ENCODE results near the gene IPP. TPM values are rescaled to one million over a fixed set of nuclear protein-coding genes. Genes with fewer than 3 reads are reported as not detected.
"Not testable (repeated sequence)": the region's sequence is repeated elsewhere in the genome, so short reads cannot be mapped to it uniquely, and the experiment has no call there.

The IPP gene
- total RNA-seq, 1 donor from 2014 or later = 13.7 TPM

DNA sequence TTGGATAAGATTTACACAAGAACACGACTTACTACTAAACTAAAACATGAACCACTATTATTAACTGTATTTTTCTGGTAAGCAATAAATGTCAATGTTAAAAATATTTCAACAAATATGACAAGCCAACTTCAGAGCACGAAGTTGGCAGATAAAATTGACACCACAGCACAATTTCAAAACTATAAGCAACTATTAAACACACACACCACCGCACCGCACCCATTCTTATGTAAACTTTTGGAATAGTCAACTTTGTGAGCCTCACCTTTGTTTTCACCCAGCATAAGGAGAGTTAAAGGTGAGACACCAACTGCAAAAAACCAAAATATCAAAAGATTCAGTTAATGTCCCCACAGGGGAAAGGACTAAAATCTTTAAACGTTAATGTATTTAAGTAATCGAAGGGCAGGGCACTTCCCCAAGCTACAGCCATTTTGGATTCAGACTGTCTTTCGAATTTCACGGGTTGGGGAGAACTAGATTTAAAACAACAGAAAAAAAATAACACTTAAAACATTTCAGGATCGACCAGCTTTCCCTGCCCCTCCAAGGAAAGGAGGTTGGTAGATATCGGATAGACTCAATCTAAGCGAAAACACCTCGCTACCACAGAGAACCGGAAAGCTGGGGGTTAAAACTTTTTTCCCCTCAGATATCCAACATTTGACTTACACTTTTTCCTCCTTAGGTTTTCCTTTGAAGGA lies 65.0 kb downstream of the IPP start:
- peak; percentile 12 for DNase-seq (ENCODE audit: low read depth)

DNA sequence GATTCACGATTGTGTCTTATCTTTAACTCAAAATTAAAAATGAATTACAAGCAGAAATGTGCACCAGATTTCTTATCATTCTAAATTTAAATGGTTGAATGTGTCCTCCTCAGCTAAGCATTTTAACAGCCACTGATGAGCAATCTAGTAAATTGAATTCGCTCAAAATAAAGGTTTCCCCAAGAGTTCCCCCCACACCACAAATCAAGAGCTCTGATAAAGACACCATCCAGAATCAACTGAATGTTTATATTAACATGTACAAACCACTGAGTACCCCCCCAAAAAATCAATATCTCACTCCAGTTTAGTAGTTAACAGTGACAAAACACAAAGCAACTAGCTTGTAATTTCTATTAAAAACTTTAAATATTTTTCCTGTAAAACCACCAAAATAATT lies 66.1 kb downstream of the IPP start:
- DNase-seq (ENCODE audit: low read depth) = no peak

DNA sequence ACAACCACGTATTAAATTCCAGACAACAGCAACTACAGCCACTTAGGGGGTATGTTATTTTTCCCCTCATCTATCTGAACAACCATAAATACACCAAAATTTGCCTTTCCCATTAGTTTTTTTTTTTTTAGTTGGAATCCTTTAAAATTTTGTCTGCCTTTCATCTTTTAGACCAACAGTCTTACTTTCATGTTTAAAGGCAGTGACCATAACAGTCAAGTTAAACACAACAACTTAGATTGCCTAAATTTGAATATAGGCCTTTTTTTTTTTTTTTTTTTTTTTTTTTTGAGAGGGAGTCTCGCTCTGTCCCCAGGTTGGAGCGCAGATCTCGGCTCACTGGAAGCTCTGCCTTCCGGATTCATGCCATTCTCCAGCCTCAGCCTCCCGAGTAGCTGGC lies 67.5 kb downstream of the IPP start:
- DNase-seq (ENCODE audit: low read depth) = no peak

DNA sequence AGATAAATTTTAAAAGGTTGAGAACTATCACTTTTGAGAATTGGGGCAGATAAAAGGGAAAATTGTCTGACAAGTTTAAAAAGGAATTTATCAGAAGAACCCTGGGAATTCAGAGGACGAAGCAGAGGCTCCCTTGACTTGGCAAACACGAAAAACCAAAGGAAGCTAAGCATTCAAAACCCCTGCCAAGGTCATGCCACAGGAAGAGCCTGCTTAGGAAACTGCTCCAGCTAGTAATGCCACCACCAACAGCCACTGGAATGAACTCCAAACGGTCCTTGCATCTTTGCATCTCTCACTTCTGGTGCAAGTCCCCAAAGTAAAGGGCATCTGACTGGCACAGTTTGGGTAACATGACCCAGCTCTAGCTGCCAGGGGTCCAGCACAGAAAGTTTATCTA lies 71.3 kb downstream of the IPP start:
- peak; percentile 53 for DNase-seq (ENCODE audit: low read depth)

DNA sequence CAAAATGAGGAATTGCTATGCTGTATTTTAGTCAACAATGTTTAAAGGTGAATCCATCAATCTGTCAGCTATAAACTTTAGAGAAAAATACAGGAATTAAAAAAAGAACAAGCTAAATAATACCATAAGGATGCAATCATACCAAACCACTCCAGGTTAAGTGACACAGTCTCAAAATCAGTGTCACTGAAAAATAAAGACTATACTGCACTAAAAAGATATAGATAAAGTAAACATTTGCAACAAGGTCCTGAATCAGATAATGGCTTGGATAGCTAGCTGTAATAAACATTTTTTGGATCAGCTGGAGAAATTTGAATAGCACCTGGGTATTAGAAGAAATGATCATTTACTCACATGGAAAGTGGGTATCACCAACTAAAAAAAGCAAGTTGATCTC lies 72.0 kb downstream of the IPP start:
- DNase-seq (ENCODE audit: low read depth) = peak; percentile 20

DNA sequence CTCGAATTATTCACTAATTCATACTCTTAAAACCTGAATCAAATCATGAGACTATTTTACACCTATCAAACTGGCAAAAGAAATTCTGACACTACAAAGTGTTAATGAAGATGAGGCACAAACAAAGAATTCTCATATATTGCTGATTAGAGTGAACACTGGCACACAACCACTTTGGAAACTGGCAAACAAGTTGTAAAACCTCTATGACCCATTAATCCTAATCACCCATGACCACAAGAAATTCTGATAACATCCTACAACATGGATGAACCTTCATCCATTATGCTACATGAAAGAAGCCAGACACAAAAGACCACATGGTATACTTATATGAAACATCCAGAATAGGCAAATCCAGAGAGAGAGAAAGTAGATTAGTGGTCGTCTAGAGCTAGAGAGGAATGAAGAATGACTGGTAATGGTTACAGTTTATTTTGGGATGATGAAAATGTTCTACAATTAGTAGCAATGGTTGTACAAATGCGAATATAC lies 72.7 kb downstream of the IPP start:
- DNase-seq (ENCODE audit: low read depth) = no peak

DNA sequence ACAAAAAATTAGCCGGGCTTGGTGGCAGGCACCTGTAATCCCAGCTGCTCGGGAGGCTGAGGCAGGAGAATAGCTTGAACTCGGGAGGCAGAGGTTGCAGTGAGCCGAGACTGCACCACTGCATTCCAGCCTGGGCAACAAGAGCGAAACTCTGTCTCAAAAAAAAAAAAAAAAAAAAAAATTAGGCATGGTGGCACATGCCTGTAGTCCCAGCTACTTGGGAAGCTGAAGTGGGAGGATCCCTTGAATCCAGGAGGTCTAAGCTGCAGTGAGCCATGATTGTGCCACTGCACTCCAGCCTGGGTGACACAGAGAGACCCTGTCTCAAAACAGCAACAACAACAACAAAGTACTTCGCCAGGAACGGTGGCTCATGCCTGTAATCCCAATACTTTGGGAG lies 73.9 kb downstream of the IPP start:
- not testable (repeated sequence) for DNase-seq (ENCODE audit: low read depth)

DNA sequence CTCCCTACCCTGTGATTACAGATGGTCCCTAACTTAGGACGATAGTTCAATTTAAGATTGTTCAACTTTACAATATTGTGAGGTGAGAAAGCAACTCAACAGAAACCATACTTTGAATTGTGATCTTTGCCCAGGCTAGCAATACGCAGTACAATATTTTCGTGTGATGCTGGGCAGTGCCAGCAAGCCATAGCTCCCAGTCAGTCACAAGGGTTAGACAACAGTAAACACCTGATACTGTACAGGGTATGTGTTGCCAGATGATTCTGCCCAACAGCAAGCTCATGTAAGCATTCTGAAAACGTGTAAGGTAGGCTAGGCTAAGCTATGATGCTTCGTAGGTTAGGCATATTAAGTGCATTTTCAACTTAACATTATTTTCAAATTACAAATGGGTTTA lies 76.0 kb downstream of the IPP start:
- no peak for DNase-seq (ENCODE audit: low read depth)

DNA sequence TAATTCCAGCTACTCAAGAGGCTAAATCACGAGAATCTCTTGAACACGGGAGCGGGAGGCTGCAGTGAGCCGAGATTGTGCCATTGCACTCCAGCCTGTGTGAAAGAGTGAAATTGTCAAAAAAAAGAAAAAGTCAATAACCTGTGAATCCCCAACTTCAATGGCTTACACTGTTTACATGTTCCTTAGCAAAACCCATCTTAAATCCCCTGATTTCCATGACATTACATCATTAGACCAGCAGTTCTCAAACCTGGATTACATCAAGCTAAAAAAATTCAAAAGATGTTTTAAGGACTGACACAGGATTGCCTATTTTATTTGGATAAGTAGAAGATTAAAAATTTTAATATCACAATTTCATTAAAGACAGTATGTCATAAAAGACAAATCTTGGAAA lies 76.5 kb downstream of the IPP start:
- no peak for DNase-seq (ENCODE audit: low read depth)

DNA sequence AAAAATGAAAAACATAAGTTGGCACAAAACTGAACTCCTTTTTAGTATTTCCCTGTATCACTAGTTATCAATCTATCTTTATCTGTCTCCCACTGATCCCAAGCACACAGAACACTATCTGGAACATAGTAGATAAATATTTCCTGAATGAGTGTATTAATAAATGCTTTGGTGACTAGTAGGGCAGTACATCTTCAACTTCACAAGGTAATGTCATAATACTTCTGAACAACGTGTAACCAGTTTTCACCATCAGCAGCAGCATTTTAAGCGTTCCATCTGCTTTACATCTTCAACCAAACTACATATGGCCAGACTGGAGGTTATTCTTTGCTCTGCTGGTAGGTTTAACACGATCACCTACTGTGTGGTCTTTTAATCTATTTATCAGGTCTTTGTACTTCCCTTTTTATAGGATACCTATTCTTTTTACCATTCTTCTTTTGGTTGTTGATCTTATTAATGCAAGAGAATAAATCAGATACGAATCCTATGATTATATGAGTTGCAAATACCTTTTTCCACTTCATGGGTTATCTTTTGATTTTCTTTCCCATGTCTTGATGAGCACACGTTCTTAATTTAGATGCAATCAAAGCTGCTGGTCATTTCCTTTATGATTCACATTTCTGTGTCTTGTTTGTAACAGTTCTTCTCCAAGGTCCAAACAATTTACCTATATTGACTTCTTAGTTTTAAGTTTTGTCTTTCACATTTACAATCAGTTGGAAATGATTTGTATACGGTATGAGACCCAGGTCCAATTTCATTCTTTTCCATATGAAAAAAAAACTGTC lies 80.4 kb downstream of the IPP start:
- peak; percentile 41 for DNase-seq (ENCODE audit: low read depth)

DNA sequence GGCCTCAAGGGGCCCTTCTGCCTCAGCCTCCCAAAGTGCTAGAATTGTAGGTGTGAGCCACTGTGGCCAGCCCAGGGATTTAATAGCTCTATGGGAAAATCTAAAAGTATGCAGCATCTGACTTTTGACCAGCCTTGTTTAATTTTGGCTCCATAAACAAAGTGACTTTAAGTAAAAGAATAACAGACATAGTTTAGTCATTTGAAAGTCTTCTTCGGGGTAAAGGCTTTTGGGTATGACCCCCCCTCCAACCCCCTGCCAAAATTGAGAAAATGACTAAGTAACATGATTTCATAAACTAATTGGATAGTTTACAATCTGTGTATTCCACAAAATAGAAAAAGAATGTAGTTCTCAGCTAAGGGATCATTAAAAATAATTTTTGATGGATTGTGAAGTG lies 81.1 kb downstream of the IPP start:
- DNase-seq (ENCODE audit: low read depth) = no peak

DNA sequence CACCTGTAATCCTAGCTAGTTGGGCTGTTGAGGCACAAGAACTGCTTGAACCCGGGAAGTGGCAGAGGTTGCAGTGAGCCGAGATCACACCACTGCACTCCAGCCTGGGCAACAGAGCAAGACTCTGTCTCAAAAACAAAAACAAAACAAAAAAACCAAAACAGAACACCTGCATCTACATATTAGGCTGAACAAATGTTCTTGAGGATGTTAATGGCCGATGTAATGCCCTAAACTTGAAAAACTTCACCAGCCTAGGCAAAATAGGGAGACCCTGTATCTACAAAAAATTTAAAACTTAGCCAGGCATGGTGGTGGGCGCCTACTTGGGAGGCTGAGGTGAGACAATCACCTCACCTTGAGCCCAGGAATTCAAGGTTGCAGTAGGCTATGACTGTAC lies 81.9 kb downstream of the IPP start:
- no peak for DNase-seq (ENCODE audit: low read depth)

DNA sequence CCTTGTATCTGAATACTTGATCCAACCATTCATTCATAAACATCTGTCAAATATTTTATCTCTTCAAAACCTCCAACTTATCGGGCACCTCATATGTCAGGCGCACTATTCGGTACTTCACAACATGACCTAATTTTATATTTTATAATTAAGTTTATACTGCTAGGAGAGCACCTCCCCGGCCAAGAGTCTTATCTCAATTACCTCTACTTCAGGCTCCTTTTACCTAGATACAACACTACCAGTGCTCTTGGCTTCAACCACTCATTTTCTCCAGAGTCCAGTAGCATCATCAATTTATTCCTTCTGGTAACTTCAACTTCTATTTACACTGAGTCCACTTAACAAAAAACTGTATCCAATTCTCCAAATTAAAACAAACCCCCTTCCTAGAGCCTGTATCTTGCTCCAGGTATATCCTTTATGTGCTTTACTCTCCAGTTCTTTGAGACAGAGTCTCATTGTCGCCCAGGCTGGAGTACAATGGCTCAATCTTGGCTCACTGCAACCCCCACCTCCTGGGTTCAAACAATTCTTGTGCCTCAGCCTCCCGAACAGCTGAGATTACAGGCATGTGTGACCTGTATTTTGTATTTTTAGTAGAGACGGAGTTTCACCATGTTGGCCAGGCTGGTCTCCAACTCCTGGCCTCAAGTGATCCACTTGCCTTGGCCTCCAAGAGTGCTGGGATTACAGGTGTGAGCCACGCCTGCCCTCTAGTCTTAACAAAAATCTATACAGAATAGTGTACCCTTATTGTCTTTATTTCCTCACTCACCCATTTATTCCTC lies 82.9 kb downstream of the IPP start:
- DNase-seq (ENCODE audit: low read depth) = no peak

DNA sequence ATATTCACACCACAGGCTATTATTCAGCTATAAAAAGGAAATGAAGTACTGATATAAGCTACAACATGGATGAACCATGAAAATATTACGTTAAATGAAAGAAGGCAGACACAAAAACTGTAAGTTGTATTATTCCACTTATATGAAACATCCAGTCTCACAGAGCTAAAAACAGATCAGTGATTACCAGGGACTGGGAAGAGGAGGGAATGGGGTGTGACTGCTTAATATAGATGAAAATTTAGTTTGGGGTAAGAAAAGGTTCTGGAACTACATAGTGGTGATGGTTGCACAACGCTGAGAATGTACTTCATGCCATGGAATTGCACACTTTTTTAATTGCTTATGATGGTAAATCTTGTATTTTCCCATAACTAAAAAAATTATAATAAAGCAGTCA lies 83.6 kb downstream of the IPP start:
- DNase-seq (ENCODE audit: low read depth) = no peak

DNA sequence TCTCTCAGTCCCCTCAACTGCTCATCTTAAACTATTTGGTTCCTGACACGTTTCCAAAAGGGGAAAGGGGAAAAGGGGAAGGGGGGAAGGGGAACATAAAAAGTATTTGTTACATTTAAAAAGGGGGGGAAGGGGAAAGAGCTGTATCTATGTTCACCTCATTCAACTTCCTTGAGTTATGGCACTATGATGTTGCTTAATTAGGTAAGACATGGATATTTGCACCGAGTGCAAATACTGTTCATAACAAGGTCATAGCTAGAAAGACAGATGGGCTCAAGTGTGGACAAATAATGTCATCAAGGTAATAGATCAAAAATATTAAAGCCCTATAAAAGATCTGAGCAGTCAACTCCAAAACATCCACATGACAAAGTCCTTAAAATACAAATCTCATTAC lies 90.1 kb downstream of the IPP start:
- DNase-seq (ENCODE audit: low read depth) = no peak

DNA sequence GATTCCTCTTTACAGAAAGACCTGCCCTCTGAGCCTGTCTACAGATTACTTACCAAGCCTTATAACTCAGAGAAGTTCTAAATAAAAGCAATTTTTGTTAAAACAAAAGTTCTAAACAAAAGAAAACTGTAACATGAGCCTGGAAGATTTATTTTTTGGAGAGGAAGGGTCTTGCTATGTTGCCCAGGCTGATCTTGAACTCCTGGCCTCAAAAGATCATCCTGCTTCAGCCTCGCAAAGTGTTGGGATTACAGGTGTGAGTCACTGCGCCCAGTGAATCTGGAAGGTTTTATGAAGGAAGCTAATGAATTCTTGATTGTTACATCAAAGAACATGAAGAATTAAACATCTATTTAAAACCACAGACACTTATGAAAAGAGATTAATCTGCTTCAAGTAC lies 91.2 kb downstream of the IPP start:
- no peak for DNase-seq (ENCODE audit: low read depth)

DNA sequence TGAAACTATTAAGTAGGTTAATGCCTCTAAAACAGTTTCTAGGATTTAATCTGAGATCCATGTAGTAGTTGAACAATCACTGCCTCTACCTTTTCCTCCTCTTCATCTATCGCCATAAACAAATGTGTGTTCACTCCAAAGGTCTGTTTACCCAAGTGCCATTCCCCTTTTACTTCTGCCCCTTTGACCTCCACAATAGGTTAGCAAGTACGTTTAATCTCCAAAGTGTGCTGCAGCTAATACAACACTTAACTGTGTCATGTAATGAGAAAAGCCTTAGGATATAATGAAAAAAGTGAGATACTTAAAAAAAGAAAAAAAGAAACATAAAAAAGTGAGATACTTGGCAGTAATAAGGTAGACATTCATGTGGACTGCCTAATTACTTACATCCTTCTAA lies 92.3 kb downstream of the IPP start:
- no peak for DNase-seq (ENCODE audit: low read depth)

DNA sequence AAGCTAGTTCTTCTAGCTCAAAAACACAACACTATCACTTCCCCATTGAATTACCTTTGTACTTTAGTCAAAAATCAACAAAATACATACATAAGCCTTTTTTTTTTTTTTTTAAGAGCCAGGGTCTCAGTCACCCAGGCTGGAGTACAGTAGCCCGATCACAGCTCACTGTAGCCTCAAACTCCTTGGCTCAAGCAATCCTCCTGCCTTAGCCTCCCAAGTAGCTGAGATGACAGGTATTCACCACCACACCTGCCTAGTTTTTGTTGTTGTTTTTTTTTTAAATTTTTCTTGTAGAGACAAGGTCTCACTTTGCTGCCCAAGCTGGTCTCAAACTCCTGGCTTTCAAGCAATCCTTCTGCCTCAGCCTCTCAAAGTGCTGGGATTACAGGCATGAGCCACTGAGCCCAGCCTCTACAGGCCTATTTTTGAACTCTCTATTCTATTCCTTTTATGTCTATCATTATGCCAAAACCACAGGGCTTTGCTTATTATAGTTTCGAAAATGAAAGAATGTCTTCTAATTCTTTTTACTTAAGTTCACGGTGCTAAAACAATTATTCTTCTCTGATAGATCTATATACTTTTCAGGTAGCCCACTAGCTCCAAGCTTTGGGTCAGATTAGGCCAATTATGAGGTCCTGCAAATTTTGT lies 93.8 kb downstream of the IPP start:
- DNase-seq (ENCODE audit: low read depth) = no peak

DNA sequence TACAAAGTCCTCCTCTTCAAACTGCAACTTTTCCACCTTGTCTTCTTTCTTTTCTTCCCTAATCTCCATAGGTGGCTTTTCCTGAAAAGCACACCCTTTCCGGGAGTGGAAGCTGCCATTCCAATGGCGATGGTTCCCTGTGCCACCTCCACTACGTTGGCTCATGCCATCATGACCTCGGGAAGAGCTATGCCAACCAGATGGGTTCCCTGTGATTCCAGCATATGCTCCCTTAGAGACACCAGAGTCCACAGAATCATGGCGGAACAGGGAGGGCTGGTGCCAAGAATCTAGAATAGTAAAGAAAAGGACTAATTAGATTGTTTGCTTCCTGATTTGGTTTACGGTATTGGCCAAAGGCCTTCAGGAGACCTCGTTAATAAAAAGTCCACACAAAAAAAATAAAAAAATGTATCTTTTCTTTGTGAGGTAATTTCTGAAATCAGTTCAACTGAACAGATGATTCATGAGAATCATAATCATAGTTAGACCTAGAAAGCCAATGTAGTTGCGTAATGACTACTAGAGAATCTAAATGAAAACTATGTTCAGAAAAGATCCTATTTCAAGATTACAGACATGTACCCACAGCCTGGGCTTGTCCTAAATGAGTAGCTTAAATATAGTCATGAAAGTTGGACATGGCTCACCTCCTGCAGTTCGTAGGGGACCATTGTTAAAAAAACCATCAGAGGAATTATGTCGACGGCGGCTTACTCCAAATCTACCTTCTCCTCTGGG lies 95.7 kb downstream of the IPP start:
- DNase-seq (ENCODE audit: low read depth) = no peak

Measured in myocyte (in vitro differentiated cells).